Neural progenitor cell (in vitro differentiated cells): ENCODE data around the gene GP5.

ENCODE experiments used
- EZH2 ChIP-seq: fragments of 200-600 bp; sonication (generic); IDR thresholded peaks from 2 replicates; pipeline ENCODE4 v1.6.1; 2017; ENCODE audit warnings: antibody characterized with exemption, mild to moderate bottlenecking, moderate library complexity
- EZH2phosphoT487 ChIP-seq: fragments of 200-600 bp; sonication (generic); IDR thresholded peaks from 2 replicates; pipeline ENCODE4 v1.6.1; 2017; ENCODE audit warnings: antibody characterized with exemption
- TF ChIP-seq, protein P1 (sequence below): fragments of 200-600 bp; sonication (generic); IDR thresholded peaks from 2 replicates; pipeline ENCODE4 v1.5.1; 2017; ENCODE audit warnings: antibody characterized with exemption, mild to moderate bottlenecking

DNA sequence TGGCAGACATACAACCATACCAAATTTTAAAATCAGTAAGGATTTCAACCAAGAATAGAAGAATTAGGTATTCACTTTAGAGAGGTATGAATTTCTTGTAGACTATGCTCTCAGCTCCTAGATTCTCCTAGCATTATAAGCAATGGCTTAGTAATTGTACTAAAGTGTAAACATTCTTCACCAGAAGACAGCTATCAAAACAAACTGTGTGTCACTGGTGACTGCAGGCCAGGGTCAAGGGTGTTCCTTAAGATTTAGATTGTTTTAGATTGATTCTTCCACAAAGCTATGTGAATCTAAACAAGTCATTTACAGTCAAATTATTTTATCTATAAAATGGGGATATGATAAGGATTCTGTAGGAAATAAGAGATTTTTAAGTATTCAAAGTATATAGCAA lies 23.1 kb upstream of the GP5 start:
- TF ChIP-seq, protein P1, sequence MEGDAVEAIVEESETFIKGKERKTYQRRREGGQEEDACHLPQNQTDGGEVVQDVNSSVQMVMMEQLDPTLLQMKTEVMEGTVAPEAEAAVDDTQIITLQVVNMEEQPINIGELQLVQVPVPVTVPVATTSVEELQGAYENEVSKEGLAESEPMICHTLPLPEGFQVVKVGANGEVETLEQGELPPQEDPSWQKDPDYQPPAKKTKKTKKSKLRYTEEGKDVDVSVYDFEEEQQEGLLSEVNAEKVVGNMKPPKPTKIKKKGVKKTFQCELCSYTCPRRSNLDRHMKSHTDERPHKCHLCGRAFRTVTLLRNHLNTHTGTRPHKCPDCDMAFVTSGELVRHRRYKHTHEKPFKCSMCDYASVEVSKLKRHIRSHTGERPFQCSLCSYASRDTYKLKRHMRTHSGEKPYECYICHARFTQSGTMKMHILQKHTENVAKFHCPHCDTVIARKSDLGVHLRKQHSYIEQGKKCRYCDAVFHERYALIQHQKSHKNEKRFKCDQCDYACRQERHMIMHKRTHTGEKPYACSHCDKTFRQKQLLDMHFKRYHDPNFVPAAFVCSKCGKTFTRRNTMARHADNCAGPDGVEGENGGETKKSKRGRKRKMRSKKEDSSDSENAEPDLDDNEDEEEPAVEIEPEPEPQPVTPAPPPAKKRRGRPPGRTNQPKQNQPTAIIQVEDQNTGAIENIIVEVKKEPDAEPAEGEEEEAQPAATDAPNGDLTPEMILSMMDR, result no peak
- TF ChIP-seq EZH2 (no peak), EZH2phosphoT487 (no peak)
